ENCODE results near the gene SLC15A4.

DNA sequence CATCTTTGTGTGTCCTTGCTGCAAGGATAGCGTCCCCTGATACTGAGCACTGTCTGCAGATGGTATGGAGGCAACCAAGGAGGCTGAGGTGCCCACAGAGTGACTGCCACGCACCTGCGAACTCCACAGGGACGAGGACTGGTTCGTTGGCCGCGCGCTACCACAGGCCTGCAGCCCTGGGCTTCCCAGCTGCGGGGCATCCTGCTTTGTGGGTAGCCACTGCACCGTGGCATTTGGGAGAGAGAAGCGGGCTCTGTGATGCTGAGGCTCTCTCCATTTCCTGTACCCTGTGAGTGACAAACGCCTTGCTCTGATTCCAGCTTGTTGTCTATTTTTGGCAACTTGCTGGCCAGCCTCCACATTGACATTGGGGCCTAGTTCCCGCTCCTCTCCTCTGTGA is 76.3 kb downstream of the SLC15A4 start:
- TF ChIP-seq POLR2A (IDR thresholded peaks at IDR 0.05; ENCODE audit: low read depth, low read length) (no peak), POLR2AphosphoS5 (IDR thresholded peaks at IDR 0.05; ENCODE audit: low read depth, low read length) (no peak)
